Panc1 (cell line): Measurements from ENCODE around the gene SLC22A17. TPM values are rescaled to one million over a fixed set of nuclear protein-coding genes. Genes with fewer than 3 reads are reported as not detected.

Experiments
- ATAC-seq: fragments of 200-7000 bp; cut with Tn5 transposase; 2 replicates; pipeline ENCODE4 v1.9.1; 2020; ENCODE audit warnings: mild to moderate bottlenecking, moderate library complexity
- BruUV-seq: library from RNA; stranded (reverse); fragments of 400-500 nt; replicated peaks from 2 replicates; lab custom pipeline; 2021; lab: Mats Ljungman, UMichigan
- CTCF ChIA-PET: fragments of 300-600 bp; sonication (Branson Sonifier 250); formaldehyde crosslinking; loops from one replicate; lab custom pipeline; 2022; ENCODE audit warnings: antibody characterized with exemption; lab: Charles Lee
- POLR2A ChIA-PET: fragments of 300-600 bp; sonication (Branson Sonifier 250); formaldehyde crosslinking; loops from one replicate; lab custom pipeline; 2022; ENCODE audit warnings: antibody characterized with exemption; lab: Charles Lee
- DNase-seq: peaks from one replicate; pipeline ENCODE4 v3.0.0-alpha.2; 2010; ENCODE audit warnings: low read depth, low spot score
- H3K27ac ChIP-seq: 2 replicates; pipeline ENCODE4 v1.5.1; 2011; ENCODE audit warnings: mild to moderate bottlenecking, low read length, inconsistent platforms
- H3K27me3 ChIP-seq: fragments of 200-500 bp; sonication (Bioruptor generic); 2 replicates; pipeline ENCODE4 v1.6.0; 2014; ENCODE audit warnings: low read length, inconsistent platforms; ENCODE audit not compliant: control insufficient read depth, insufficient read depth
- H3K36me3 ChIP-seq: fragments of 200-500 bp; sonication (Bioruptor generic); 2 replicates; pipeline ENCODE4 v1.5.1; 2014; ENCODE audit warnings: inconsistent platforms, mild to moderate bottlenecking, low read length, moderate library complexity; ENCODE audit not compliant: control insufficient read depth, insufficient read depth
- H3K4me1 ChIP-seq: 2 replicates; pipeline ENCODE4 v1.5.1; 2011; ENCODE audit warnings: inconsistent platforms, mild to moderate bottlenecking, low read length, moderate library complexity; ENCODE audit not compliant: control insufficient read depth, insufficient read depth
- H3K4me3 ChIP-seq, 2 experiments: 2 replicates each; pipeline ENCODE4 v1.5.1; 2011 to 2012; ENCODE audit warnings: low read depth in 2 of 2, low read length in 2 of 2, mild to moderate bottlenecking in 2 of 2, inconsistent platforms in 1 of 2, moderate library complexity in 1 of 2
- H3K9me3 ChIP-seq: fragments of 200-500 bp; sonication (Bioruptor generic); 2 replicates; pipeline ENCODE4 v1.5.1; 2014; ENCODE audit warnings: low read depth, mild to moderate bottlenecking, inconsistent platforms, low read length, moderate library complexity; ENCODE audit not compliant: control insufficient read depth, insufficient read depth
- CTCF ChIP-seq: fragments of 450-650 bp; IDR thresholded peaks from 2 replicates; pipeline ENCODE4 v1.5.1; 2017; ENCODE audit warnings: mild to moderate bottlenecking
- POLR2AphosphoS5 ChIP-seq: IDR thresholded peaks from 2 replicates; pipeline ENCODE4 v1.6.1; 2012; ENCODE audit warnings: mild to moderate bottlenecking, low read depth, low read length, moderate library complexity
- REST ChIP-seq, 2 experiments: IDR thresholded peaks; 2 replicates each; pipeline ENCODE4 v1.6.1; 2011 to 2012; ENCODE audit warnings: low read depth in 2 of 2, control low read depth in 1 of 2, low read length in 1 of 2, mild to moderate bottlenecking in 1 of 2, moderate library complexity in 1 of 2; ENCODE audit not compliant: insufficient read depth in 1 of 2
- SIN3A ChIP-seq: IDR thresholded peaks from 2 replicates; pipeline ENCODE4 v1.6.1; 2012; ENCODE audit warnings: low read depth, mild to moderate bottlenecking, low read length, moderate library complexity, borderline replicate concordance; ENCODE audit not compliant: insufficient read depth
- TCF7L2 ChIP-seq: IDR thresholded peaks from 2 replicates; pipeline ENCODE4 v1.6.1; 2011; ENCODE audit warnings: mild to moderate bottlenecking, low read depth, low read length, inconsistent platforms
- in situ Hi-C: cut with HindIII; loops from 2 replicates; pipeline ENCODE4 v1.10.0; 2016; ENCODE audit warnings: low sequenced_read_pairs, low pct_unique_long_range_greater_than_20kb
- intact Hi-C: fragments of 100-400 bp; cut with micrococcal nuclease; formaldehyde crosslinking; loops from one replicate; pipeline ENCODE4 v1.10.0; 2022; ENCODE audit not compliant: unreplicated experiment
- total RNA-seq: library from RNA; stranded (reverse); gene quantifications from one replicate; pipeline ENCODE4 v1.2.1, GENCODE V29; 2021; ENCODE audit not compliant: unreplicated experiment

Gene SLC22A17
- total RNA-seq, 1 experiment from 2014 or later = 3.2 TPM

GRCh38 chr14:23385244-23385641 is 32.6 kb upstream of the SLC22A17 start:
- H3K4me3 ChIP-seq = no peak overlapping the region
- TF ChIP-seq CTCF (no peak), TCF7L2 (no peak), SIN3A (no peak), REST (IDR thresholded peaks at IDR 0.05; ENCODE audit: insufficient read depth in 1 of 2, low read depth in 2 of 2, low read length in 1 of 2) (no peak), POLR2AphosphoS5 (no peak)
- no peaks in the 10 kb centered on the region for H3K4me1 ChIP-seq
- no TSS peak for BruUV-seq
- DNase-seq (no peak), ATAC-seq (no peak)
- H3K27me3 ChIP-seq = no peaks in the 10 kb centered on the region
- no peak overlapping the region for H3K27ac ChIP-seq
- POLR2A ChIA-PET = no interaction called here
- intact Hi-C loops (no loop called here), in situ Hi-C loops (no loop called here)
- no peaks in the 10 kb centered on the region for H3K9me3 ChIP-seq
- H3K36me3 ChIP-seq = no peaks in the 10 kb centered on the region
- CTCF ChIA-PET = no interaction called here

- POLR2A ChIA-PET = no interaction called here
- intact Hi-C loops = loop anchor here (5.0 kb wide), 1 partner anchor 57 kb away; no protein-coding TSS in a partner anchor
- no peak overlapping the region for H3K27ac ChIP-seq
- CTCF ChIA-PET = no interaction called here
- H3K27me3 ChIP-seq = no peaks in the 10 kb centered on the region
- DNase-seq = no peak
- BruUV-seq = no TSS peak
- no peaks in the 10 kb centered on the region for H3K4me1 ChIP-seq
- no peak for TF ChIP-seq TCF7L2
- TF ChIP-seq POLR2AphosphoS5 = no peak
- no peak for TF ChIP-seq SIN3A
- no peak for TF ChIP-seq CTCF
- TF ChIP-seq REST (IDR thresholded peaks at IDR 0.05; ENCODE audit: insufficient read depth in 1 of 2, low read depth in 2 of 2, low read length in 1 of 2) = no peak
- H3K4me3 ChIP-seq = no peak overlapping the region
- no peaks in the 10 kb centered on the region for H3K36me3 ChIP-seq
- H3K9me3 ChIP-seq = no peaks in the 10 kb centered on the region
- in situ Hi-C loops = no loop called here
- ATAC-seq = no peak
These were observed 31.8 kb upstream of the SLC22A17 start for GRCh38 chr14:23384364-23385080.
